HG02642 (cell line): ENCODE results near the gene BCAT1.
"Not testable (repeated sequence)": the region's sequence is repeated elsewhere in the genome, so short reads cannot be mapped to it uniquely, and the experiment has no call there.

Experiments used
- ATAC-seq: cut with Tn5 transposase; IDR thresholded peaks from one replicate; pipeline ENCODE4 v1.9.1; 2021; ENCODE audit warnings: mild to moderate bottlenecking; ENCODE audit not compliant: unreplicated experiment, poor library complexity

Gene BCAT1

DNA sequence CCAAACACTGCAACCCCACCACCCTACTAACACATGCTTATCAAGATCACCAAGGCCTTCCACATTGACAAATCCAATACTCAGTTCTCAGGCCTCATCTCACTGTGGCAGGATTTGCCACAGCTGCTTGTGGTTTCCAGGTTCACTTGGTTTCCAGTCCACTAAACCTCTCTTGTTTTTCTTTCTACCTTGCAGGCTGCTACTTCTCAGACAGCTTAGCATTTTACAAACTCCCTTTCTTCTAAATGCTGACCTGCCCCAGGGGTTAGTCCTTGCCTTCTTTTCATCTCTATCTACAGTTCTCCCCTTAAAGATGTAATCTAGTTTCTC, 84.1 kb downstream of the BCAT1 start:
- ATAC-seq: peak; percentile 49

DNA sequence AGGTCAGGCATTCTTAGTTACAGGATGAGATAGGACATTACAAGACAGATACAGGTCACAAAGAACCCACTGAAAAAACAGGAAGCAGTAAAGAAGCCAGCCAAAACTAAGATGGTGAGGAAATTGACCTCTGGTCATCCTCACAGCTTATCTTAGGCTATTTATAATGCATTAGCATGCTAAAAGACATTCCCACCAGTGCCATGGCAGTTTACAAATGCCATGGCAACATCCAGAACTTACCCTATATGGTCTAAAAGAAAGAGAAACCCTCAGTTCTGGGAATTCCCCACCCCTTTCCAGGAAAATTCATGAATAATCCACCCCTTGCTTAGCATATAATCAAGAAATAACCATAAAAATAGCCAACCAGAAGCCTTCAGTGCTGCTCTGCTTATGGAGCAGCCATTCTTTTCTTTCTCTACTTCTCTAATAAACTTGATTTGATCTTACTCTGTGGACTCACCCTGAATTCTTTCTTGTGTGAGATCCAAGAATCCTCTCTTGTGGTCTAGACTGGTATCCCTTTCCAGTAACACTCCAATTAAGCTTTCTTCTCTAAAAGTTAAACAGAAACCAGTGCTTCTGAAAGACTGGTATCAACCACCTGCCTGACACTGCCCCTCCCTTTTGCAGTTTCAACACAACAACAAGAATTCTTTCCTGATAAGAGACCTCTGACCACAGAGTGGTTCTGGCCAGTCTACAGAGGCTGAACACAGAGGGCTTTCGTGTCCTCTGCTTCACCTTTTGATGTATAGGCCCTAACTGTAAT, 86.9 kb downstream of the BCAT1 start:
- peak; percentile 73 for ATAC-seq

GRCh38 chr12:24860546-24860945, 88.4 kb downstream of the BCAT1 start:
- no peak for ATAC-seq

DNA sequence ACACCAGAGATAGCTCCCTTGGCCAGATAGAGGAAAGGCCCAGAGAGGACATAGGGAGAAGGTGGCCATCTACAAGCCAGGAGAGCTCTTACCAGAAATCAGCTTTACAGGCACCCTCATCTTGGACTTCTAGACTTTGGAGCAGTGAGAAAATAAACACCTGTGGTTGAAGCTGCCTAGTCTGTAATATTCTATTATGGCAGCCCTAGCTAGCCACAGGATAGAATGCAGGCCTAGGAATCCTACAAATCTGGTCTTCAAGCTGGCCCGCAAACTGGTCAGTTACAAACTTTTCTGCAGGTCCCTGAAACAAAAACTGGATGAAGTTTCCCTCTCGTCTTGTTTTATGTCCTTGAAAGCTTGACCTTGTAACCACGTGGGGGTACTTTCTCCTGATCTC, 92.4 kb downstream of the BCAT1 start:
- ATAC-seq: no peak

DNA sequence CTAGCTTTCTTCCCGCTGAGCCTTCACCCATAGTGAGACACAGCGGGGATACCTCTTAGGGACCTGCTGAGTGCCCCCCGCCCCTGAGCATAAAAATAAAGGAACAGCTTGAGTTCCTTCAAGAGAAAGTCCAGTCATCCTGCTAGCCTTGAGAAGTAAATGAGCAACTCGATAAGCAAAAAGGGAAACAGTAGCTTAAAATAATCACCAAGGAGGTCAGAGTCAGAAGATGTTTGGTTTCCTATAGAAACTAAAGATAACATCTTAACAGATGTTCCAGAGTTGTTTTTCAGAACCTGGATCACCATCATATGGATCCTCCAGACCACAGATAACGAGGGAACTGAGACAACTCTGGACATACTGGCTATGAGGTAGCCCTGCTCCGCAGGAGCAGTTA, 94.0 kb downstream of the BCAT1 start:
- ATAC-seq: no peak

GRCh38 chr12:24854017-24854416, 94.9 kb downstream of the BCAT1 start:
- no peak for ATAC-seq

GRCh38 chr12:24853588-24853987, 95.3 kb downstream of the BCAT1 start:
- no peak for ATAC-seq

GRCh38 chr12:24853094-24853493, 95.8 kb downstream of the BCAT1 start:
- ATAC-seq: no peak

GRCh38 chr12:24852420-24852819, 96.5 kb downstream of the BCAT1 start:
- ATAC-seq: no peak

DNA sequence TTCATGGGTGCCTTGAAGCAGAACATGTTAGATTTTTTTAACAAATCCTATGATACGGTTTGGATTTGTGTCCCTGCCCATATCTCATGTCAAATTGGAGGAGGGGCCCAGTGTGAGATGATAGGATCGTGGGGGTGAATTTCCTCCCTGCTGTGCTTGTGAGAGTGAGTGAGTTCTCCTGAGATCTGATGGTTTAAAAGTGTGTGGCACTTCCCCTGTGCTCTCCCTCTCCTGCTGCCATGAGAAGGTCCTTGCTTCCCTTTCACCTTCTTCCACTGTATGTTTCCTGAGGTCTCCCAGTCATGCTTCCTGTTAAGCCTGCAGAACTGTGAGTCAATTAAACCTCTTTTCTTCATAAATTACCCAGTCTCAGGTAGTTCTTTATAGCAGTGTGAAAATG, 97.0 kb downstream of the BCAT1 start:
- not testable (repeated sequence) for ATAC-seq

DNA sequence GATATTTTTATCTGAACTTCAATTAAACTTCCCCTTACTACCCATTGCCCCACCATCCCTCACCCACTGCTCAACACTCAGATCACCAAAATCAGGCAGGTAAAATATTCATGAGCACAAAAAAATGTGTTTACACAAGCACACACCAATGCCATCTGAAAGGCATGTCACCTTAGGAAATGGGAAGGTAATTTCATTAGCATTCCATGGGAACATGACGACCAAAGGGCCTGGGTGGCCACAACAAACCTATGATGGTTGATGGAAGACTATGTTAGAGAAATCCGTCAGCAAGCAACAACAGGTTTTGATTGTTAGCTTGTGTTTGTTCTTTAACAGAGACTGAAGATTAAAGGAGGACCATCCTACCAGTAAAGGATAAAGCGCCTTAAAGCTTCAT, 97.6 kb downstream of the BCAT1 start:
- no peak for ATAC-seq

DNA sequence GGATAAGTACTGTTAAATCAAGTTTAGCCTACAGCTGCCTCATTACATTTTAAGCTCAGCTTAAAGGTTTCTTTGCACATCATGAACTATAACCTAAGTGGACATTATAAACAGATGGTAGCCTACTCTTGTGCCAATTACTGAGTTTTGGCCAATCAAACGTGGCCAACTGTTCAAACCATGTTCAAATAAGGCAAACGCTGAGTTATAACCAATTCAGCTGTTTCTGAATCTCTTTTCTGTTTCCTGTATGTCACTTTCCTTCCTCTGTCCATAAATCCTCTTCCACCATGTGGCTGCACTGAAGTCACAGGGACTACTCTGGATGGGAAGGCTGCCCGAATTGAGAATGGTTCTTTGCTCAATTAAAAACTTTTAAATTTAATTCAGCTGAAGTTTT, 98.4 kb downstream of the BCAT1 start:
- ATAC-seq: no peak

- ATAC-seq: no peak
Observed at GRCh38 chr12:24848941-24849477, 99.9 kb downstream of the BCAT1 start.

GRCh38 chr12:24846689-24847088, 102.2 kb downstream of the BCAT1 start:
- no peak for ATAC-seq

- no peak for ATAC-seq
Observed at GRCh38 chr12:24845615-24846014, 103.3 kb downstream of the BCAT1 start.

GRCh38 chr12:24840046-24840800, 108.7 kb downstream of the BCAT1 start:
- no peak for ATAC-seq

DNA sequence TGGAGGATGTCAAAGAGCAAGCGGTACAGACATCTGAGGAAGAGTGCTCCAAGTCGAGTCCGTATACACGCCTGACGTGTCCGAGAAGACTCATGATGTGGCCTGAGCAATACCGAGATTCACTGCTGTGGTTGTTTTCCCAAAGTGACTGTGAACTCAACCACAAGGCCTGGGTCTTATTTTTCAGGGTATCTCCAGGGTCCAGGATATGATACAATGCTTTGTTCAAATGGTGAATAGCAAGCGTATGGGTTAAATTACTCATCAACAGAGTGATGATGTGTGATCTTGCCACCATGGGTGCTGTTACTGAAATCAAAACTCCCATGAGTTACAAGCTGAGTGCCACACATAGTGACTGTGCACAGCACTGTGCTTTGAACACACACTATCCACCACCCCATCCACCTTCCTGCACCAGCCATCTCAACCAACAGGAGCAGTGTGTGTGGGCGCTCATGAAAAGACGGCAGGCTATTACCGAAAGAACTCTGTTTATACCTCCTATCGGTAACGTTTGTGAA, 109.6 kb downstream of the BCAT1 start:
- ATAC-seq: peak; percentile 91

GRCh38 chr12:24838531-24838950, 110.4 kb downstream of the BCAT1 start:
- ATAC-seq: peak; percentile 50

- no peak for ATAC-seq
Observed at GRCh38 chr12:24835377-24835776, 113.5 kb downstream of the BCAT1 start.

DNA sequence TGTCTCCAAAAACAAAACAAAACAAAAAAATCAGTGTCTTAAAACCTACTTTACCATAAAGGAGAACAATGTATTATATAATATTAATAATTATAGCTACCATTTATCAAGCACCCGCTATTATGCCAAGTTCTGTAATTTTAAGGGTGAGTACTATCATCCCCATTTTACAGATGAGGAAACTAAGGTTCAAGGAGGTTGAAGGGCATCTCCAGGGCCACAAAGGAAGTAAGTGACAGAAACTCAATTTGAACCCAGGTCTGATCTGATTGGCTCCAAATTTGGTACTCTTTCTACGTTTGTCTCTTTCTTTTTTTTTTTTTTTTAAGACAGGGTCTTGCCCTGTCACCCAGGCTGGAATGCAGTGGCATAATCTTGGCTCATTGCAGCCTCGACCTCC, 115.4 kb downstream of the BCAT1 start:
- ATAC-seq: no peak

DNA sequence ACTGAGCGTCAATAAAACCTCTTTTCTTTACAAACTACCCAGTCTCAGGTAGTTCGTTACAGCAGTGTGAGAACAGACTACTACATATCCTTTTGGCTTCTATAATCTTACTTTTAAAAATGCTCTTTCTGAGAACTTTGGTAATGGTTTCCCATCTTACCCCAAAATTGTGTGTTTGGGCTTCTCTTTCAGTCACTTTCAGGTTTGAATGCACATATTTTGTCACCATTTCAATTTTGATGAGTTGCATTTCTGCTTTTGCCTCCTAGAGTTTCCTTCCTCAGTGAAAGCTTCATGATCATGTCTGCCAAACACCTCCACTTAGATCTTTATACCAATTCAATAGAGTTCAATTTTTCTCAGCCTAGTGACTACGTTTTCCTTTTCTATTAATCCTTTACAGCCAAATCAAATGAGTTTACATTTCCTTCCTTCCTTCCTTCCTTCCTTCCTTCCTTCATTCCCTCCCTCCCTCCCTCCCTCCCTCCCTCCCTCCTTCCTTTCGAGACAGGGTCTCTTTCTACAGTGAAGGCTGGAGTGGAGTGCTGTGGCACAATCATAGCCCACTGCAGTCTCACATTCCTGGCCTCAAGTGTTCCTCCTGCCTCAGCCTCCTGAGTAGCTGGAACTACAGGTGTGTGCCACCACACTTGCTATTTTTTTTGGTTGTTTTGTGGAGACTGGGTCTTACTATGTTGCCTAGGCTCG, 124.9 kb downstream of the BCAT1 start:
- no peak for ATAC-seq
